Gastroesophageal sphincter (tissue), 4 donors: ENCODE results near the gene TLR10. TPM values are rescaled to one million over a fixed set of nuclear protein-coding genes. Genes with fewer than 3 reads are reported as not detected.
"Not testable (repeated sequence)": the region's sequence is repeated elsewhere in the genome, so short reads cannot be mapped to it uniquely, and the experiment has no call there.

Experiments
- ATAC-seq: fragments of 150-250 bp; one replicate; pipeline ENCODE4 v1.9.1; 2016; ENCODE audit warnings: mild to moderate bottlenecking, moderate library complexity
- H3K27ac ChIP-seq, 4 donors: fragments of 200-600 bp; sonication (generic) in 3 of 4; 1 replicate in 3 of 4; 2 replicates in 1 of 4; pipeline ENCODE4 v1.5.1; 2016 to 2019
- H3K27me3 ChIP-seq: fragments of 200-600 bp; sonication (generic); one replicate; pipeline ENCODE4 v1.5.1; 2019
- H3K36me3 ChIP-seq, 2 donors: fragments of 200-600 bp; sonication (generic); one replicate each; pipeline ENCODE4 v1.5.1; 2019; ENCODE audit warnings: control low read depth in 1 of 2
- H3K4me1 ChIP-seq, 3 donors: fragments of 200-600 bp; sonication (generic); 1 replicate in 2 of 3; 2 replicates in 1 of 3; pipeline ENCODE4 v1.5.1; 2016 to 2019; ENCODE audit warnings: control low read depth in 2 of 3
- H3K4me3 ChIP-seq, 2 donors: fragments of 200-600 bp; sonication (generic); one replicate each; pipeline ENCODE4 v1.5.1; 2019; ENCODE audit warnings: mild to moderate bottlenecking in 1 of 2, moderate library complexity in 1 of 2
- H3K9me3 ChIP-seq, 3 donors: fragments of 200-600 bp; sonication (generic); one replicate each; pipeline ENCODE4 v1.5.1; 2017 to 2019; ENCODE audit warnings: control low read depth in 2 of 3
- EP300 ChIP-seq: sonication (generic); formaldehyde crosslinking; IDR thresholded peaks from one replicate; pipeline ENCODE4 v1.6.1; 2017; ENCODE audit warnings: antibody characterized with exemption, mild to moderate bottlenecking
- POLR2A ChIP-seq, 2 donors: fragments of 450-650 bp; IDR thresholded peaks; one replicate each; pipeline ENCODE4 v1.6.1; 2017; ENCODE audit warnings: antibody characterized with exemption in 2 of 2, mild to moderate bottlenecking in 2 of 2, moderate library complexity in 1 of 2
- POLR2AphosphoS5 ChIP-seq: sonication (generic); formaldehyde crosslinking; IDR thresholded peaks from one replicate; pipeline ENCODE4 v1.6.1; 2017; ENCODE audit warnings: antibody characterized with exemption
- WGBS, 2 donors: methylation state at CpG; one replicate each; pipeline ENCODE4 v1.1.5; 2018; ENCODE audit warnings: low coverage in 1 of 2; 5-methylcytosine and 5-hydroxymethylcytosine counted together
- total RNA-seq, 4 donors: library from RNA; depleted of rRNA; stranded (reverse); fragments of >200 nt; gene quantifications; one replicate each; pipeline ENCODE4 v1.1.0, GENCODE V29; 2016
- TF ChIP-seq, protein P1 (sequence below), 4 experiments: fragments of 200-600 bp in 2 of 4; fragments of 450-650 bp in 2 of 4; sonication (generic) in 1 of 4; IDR thresholded peaks; one replicate each; pipeline ENCODE4 v1.5.1; 2017 to 2019; ENCODE audit warnings: antibody characterized with exemption in 4 of 4, mild to moderate bottlenecking in 2 of 4, moderate library complexity in 2 of 4

Gene TLR10
- total RNA-seq, 4 donors from 2014 or later: 0.27 TPM; not detected in 3

DNA sequence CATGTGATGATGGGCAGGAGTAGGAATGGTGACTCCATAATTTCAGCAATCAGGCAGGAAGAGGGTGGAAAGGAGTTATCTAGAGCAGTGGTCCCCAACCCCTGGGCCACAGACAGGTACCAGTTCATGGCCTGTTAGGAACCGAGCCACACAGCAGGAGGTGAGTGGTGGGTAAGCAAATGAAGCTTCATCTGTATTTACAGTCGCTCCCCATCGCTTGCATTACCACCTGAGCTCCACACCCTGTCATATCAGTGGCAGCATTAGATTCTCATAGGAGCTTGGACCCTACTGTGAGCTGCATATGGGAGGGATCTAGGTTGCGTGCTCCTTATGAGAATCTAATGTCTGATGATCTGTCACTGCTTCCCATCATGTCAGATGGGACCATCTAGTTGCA is 1.4 kb upstream of the TLR10 start:
- ATAC-seq: no peak
- H3K27ac ChIP-seq: no peak overlapping the region
- WGBS, 2 donors: 90% methylated on average over 3 of the region's 4 CpGs; no CpG with 5 or more reads in 1 of the 2 donors
- H3K36me3 ChIP-seq: no peaks in the 10 kb centered on the region
- H3K4me3 ChIP-seq: no peak overlapping the region
- H3K4me1 ChIP-seq: no peaks in the 10 kb centered on the region
- H3K9me3 ChIP-seq: no peaks in the 10 kb centered on the region
- no peak for TF ChIP-seq POLR2A (IDR thresholded peaks at IDR 0.05)
- TF ChIP-seq EP300: no peak
- TF ChIP-seq, protein P1, sequence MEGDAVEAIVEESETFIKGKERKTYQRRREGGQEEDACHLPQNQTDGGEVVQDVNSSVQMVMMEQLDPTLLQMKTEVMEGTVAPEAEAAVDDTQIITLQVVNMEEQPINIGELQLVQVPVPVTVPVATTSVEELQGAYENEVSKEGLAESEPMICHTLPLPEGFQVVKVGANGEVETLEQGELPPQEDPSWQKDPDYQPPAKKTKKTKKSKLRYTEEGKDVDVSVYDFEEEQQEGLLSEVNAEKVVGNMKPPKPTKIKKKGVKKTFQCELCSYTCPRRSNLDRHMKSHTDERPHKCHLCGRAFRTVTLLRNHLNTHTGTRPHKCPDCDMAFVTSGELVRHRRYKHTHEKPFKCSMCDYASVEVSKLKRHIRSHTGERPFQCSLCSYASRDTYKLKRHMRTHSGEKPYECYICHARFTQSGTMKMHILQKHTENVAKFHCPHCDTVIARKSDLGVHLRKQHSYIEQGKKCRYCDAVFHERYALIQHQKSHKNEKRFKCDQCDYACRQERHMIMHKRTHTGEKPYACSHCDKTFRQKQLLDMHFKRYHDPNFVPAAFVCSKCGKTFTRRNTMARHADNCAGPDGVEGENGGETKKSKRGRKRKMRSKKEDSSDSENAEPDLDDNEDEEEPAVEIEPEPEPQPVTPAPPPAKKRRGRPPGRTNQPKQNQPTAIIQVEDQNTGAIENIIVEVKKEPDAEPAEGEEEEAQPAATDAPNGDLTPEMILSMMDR (IDR thresholded peaks at IDR 0.05): no peak
- no peak for TF ChIP-seq POLR2AphosphoS5
- H3K27me3 ChIP-seq: no peaks in the 10 kb centered on the region

DNA sequence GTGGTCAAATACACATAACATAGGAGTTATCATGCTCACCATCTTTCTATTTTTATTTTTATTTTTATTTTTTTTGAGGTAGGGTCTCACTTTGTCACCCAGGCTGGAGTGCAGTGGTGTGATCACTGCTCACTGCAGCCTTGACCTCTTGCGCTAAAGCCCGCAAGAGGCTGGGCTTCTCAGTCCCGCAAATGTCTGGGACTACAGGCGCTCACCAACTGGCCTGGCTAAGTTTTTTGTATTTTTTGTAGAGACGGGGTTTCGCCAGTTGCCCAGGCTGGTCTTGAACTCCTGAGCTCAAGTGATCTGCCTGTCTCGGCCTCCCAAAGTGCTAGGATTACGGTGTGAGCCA is 295 bp upstream of the TLR10 start:
- no peak for ATAC-seq
- H3K36me3 ChIP-seq: no peaks in the 10 kb centered on the region

DNA sequence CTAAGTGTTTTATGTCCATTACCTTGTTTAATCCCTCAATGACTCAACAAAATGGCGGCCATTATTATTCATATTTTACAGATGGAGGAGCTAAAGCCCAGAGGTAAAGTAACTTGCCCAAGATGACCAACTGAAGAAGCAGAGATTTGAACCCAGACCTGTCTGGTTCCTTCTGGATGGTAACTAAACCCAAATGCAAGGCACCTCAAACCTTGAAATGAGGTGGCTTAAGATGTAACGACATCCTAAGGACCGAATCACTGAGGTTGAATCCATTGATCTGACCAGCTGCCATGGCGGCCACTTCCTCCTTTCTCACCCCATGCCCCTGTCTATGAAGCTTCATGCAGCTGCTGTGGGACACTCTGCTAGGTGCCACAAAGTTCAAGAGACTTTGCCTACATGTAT is 932 bp downstream of the TLR10 start:
- no peak overlapping the region for H3K27ac ChIP-seq
- H3K4me1 ChIP-seq: no peaks in the 10 kb centered on the region
- TF ChIP-seq, protein P1 (IDR thresholded peaks at IDR 0.05): no peak
- TF ChIP-seq POLR2A (IDR thresholded peaks at IDR 0.05): no peak
- TF ChIP-seq EP300: no peak
- no peak for TF ChIP-seq POLR2AphosphoS5
- no peaks in the 10 kb centered on the region for H3K36me3 ChIP-seq
- WGBS, 2 donors: 95 to 100% methylated on average over 4 of the region's 4 CpGs
- H3K27me3 ChIP-seq: no peaks in the 10 kb centered on the region
- no peak for ATAC-seq
- no peak overlapping the region for H3K4me3 ChIP-seq
- no peaks in the 10 kb centered on the region for H3K9me3 ChIP-seq

More for the DNA sequence above, 295 bp upstream of the TLR10 start:
- TF ChIP-seq POLR2AphosphoS5 (no peak), EP300 (no peak), POLR2A (IDR thresholded peaks at IDR 0.05) (no peak)
- TF ChIP-seq, protein P1 (IDR thresholded peaks at IDR 0.05): no peak
- Histone ChIP-seq H3K27me3 (no peaks in the 10 kb centered on the region), H3K4me1 (no peaks in the 10 kb centered on the region), H3K4me3 (no peak overlapping the region), H3K27ac (no peak overlapping the region), H3K9me3 (no peaks in the 10 kb centered on the region)
- 90% methylated on average over 6 of the region's 8 CpGs; no CpG with 5 or more reads in 1 of the 2 donors for WGBS, 2 donors

DNA sequence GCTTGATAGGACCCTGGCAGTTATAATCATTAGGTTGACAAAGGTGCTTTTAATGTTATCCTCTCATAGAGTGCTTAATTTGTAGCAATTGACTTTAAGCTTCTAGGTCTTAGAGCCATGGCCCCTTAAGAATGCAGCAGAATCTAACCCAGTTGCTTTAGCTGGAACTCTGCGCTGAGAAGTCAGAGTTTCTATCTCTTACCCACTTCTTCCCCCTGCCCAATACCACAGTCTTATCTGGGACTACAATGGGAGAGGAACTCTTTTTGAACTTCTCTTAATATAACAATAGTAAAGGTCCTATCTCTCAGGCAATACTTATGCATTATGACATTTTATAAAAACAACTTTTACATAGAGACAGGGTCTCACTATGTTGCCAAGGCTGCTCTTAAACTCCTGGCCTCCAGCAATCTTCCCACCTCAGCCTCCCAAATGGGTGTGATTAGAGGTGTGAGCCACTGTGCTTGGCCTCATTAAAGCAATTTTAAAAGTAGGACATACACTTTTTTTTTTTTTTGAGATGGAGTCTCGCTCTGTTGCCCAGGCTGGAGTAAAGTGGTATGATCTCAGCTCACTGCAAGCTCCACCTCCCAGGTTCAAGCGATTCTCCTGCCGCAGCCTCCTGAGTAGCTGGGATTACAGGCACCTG is 1.8 kb downstream of the TLR10 start:
- no peak for TF ChIP-seq EP300
- no peak for TF ChIP-seq POLR2A (IDR thresholded peaks at IDR 0.05)
- no peak for TF ChIP-seq POLR2AphosphoS5
- TF ChIP-seq, protein P1 (IDR thresholded peaks at IDR 0.05): no peak
- WGBS, 2 donors: 89 to 90% methylated on average over 4 of the region's 4 CpGs

DNA sequence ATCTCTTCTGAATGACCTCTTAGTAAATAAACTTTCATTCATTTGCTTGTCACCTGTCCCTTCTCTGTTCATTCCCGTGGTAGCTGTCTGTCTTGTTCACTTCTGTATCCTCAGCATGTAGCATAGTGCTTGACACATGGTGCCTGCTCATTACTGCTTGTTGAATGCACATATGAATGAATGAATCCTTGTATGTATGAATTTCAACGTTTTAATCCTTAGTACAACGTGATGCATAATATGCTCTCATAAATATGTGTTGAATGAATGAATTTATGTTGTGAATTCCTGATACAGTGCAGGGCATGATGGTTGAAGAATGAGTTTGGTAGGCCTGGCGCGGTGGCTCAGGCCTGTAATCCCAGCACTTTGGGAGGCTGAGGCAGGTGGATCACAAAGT is 3.0 kb downstream of the TLR10 start:
- H3K36me3 ChIP-seq: no peaks in the 10 kb centered on the region
- TF ChIP-seq, protein P1 (IDR thresholded peaks at IDR 0.05): no peak
- TF ChIP-seq POLR2AphosphoS5: no peak
- no peak for TF ChIP-seq POLR2A (IDR thresholded peaks at IDR 0.05)
- no peak for TF ChIP-seq EP300
- H3K4me1 ChIP-seq: no peaks in the 10 kb centered on the region
- H3K27me3 ChIP-seq: no peaks in the 10 kb centered on the region
- H3K9me3 ChIP-seq: no peaks in the 10 kb centered on the region
- 82 to 100% methylated on average over 1 to 5 of the region's 5 CpGs for WGBS, 2 donors
- H3K27ac ChIP-seq: no peak overlapping the region
- H3K4me3 ChIP-seq: no peak overlapping the region
- no peak for ATAC-seq

More for the DNA sequence above, 1.8 kb downstream of the TLR10 start:
- no peaks in the 10 kb centered on the region for H3K4me1 ChIP-seq
- H3K9me3 ChIP-seq: no peaks in the 10 kb centered on the region
- ATAC-seq: no peak
- no peaks in the 10 kb centered on the region for H3K36me3 ChIP-seq
- no peaks in the 10 kb centered on the region for H3K27me3 ChIP-seq
- no peak overlapping the region for H3K27ac ChIP-seq
- no peak overlapping the region for H3K4me3 ChIP-seq

DNA sequence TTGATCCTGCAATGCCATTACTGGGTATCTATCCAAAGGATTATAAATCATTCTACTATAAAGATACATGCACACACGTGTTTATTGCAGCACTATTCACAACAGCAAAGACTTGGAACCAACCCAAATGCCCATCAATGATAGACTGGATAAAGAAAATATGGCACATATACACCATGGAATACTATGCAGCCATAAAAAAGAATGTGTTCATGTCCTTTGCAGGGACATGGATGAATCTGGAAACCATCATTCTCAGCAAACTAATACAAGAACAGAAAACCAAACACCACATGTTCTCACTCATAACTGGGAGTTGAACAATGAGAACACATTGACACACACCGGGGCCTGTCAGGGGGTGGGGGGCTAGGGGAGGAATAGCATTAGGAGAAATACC is 4.9 kb downstream of the TLR10 start:
- H3K4me1 ChIP-seq, H3K9me3 ChIP-seq, H3K36me3 ChIP-seq, H3K27me3 ChIP-seq, H3K4me3 ChIP-seq, ATAC-seq, H3K27ac ChIP-seq: not testable (repeated sequence)
- 90% methylated on average over 2 of the region's 2 CpGs; no CpG with 5 or more reads in 1 of the 2 donors for WGBS, 2 donors
